GM23338 (cell line): ENCODE measurements around the gene SCN7A.

ENCODE experiments used
- EZH2phosphoT487 ChIP-seq: fragments of 200-600 bp; sonication (generic); IDR thresholded peaks from one replicate; pipeline ENCODE4 v1.8.1; 2018; ENCODE audit warnings: antibody characterized with exemption; ENCODE audit not compliant: unreplicated experiment
- JUNB ChIP-seq: IDR thresholded peaks from one replicate; pipeline ENCODE4 v1.6.1; 2016; ENCODE audit warnings: antibody characterized with exemption; ENCODE audit not compliant: unreplicated experiment
- POLR2AphosphoS5 ChIP-seq: IDR thresholded peaks from 2 replicates; pipeline ENCODE4 v1.6.1; 2016; ENCODE audit warnings: antibody characterized with exemption, low read depth
- ZNF331 ChIP-seq: fragments of 250-450 bp; sonication (Bioruptor Pico); IDR thresholded peaks from 2 replicates; pipeline ENCODE4 v1.5.0; 2020; ENCODE audit warnings: low read depth, mild to moderate bottlenecking, moderate library complexity
- TF ChIP-seq, protein P1 (sequence below), 2 experiments: fragments of 200-600 bp in 1 of 2; sonication (generic) in 1 of 2; conservative IDR thresholded peaks; 2 replicates each; pipeline versions ENCODE4 v1.5.1 to v1.6.1; 2016 to 2017; ENCODE audit warnings: antibody characterized with exemption in 2 of 2, low read depth in 2 of 2, mild to moderate bottlenecking in 2 of 2, moderate library complexity in 1 of 2
- TF ChIP-seq, protein P2 (sequence below): IDR thresholded peaks from one replicate; pipeline ENCODE4 v1.6.1; 2018; ENCODE audit warnings: antibody characterized with exemption; ENCODE audit not compliant: unreplicated experiment

DNA sequence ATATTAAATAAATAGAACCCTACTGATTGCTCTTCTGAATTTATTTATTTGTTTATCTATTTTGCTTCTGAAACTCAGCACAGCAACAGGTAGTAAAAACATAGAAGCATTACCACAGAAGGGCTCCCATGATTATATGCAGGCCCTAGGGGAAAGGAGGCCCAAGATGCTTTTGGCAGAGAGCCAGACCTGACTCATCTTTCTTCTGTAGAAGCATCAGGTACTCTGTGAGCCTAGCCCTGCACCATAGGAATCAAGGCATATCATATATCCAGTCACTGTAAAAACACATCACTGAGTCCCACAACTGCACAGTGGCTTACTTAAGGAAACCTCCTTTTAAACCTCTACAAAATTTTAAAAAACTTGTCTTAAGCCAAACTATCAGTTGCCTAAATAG lies 120.1 kb downstream of the SCN7A start:
- TF ChIP-seq, protein P1, sequence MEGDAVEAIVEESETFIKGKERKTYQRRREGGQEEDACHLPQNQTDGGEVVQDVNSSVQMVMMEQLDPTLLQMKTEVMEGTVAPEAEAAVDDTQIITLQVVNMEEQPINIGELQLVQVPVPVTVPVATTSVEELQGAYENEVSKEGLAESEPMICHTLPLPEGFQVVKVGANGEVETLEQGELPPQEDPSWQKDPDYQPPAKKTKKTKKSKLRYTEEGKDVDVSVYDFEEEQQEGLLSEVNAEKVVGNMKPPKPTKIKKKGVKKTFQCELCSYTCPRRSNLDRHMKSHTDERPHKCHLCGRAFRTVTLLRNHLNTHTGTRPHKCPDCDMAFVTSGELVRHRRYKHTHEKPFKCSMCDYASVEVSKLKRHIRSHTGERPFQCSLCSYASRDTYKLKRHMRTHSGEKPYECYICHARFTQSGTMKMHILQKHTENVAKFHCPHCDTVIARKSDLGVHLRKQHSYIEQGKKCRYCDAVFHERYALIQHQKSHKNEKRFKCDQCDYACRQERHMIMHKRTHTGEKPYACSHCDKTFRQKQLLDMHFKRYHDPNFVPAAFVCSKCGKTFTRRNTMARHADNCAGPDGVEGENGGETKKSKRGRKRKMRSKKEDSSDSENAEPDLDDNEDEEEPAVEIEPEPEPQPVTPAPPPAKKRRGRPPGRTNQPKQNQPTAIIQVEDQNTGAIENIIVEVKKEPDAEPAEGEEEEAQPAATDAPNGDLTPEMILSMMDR (conservative IDR thresholded peaks at IDR 0.05; ENCODE audit: low read depth in 2 of 2) = no peak
- TF ChIP-seq POLR2AphosphoS5 (no peak), EZH2phosphoT487 (no peak), JUNB (no peak), ZNF331 (CRISPR knock-in tag) (no peak)
- TF ChIP-seq, protein P2, sequence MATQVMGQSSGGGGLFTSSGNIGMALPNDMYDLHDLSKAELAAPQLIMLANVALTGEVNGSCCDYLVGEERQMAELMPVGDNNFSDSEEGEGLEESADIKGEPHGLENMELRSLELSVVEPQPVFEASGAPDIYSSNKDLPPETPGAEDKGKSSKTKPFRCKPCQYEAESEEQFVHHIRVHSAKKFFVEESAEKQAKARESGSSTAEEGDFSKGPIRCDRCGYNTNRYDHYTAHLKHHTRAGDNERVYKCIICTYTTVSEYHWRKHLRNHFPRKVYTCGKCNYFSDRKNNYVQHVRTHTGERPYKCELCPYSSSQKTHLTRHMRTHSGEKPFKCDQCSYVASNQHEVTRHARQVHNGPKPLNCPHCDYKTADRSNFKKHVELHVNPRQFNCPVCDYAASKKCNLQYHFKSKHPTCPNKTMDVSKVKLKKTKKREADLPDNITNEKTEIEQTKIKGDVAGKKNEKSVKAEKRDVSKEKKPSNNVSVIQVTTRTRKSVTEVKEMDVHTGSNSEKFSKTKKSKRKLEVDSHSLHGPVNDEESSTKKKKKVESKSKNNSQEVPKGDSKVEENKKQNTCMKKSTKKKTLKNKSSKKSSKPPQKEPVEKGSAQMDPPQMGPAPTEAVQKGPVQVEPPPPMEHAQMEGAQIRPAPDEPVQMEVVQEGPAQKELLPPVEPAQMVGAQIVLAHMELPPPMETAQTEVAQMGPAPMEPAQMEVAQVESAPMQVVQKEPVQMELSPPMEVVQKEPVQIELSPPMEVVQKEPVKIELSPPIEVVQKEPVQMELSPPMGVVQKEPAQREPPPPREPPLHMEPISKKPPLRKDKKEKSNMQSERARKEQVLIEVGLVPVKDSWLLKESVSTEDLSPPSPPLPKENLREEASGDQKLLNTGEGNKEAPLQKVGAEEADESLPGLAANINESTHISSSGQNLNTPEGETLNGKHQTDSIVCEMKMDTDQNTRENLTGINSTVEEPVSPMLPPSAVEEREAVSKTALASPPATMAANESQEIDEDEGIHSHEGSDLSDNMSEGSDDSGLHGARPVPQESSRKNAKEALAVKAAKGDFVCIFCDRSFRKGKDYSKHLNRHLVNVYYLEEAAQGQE = no peak
